Fibroblast of villous mesenchyme (primary cell): ENCODE data around the gene OR7G2. TPM values are rescaled to one million over a fixed set of nuclear protein-coding genes. Genes with fewer than 3 reads are reported as not detected.
"Not testable (repeated sequence)": the region's sequence is repeated elsewhere in the genome, so short reads cannot be mapped to it uniquely, and the experiment has no call there.

Experiments used
- DNase-seq: peaks from one replicate; pipeline ENCODE4 v3.0.0-alpha.2; 2010; ENCODE audit warnings: low read depth
- H3K4me3 ChIP-seq: 2 replicates; pipeline ENCODE4 v1.5.1; 2011; ENCODE audit warnings: low read depth, mild to moderate bottlenecking, low read length
- small RNA-seq: library from RNA; depleted of rRNA; stranded (forward); fragments of <200 nt; gene quantifications from one replicate; pipeline ENCODE3, GENCODE V24; 2012
- total RNA-seq: library from RNA; depleted of rRNA; stranded (reverse); fragments of >200 nt; gene quantifications from 2 replicates; pipeline ENCODE4 v1.2.3, GENCODE V29; 2012
- TF ChIP-seq, protein P1 (sequence below): IDR thresholded peaks from 2 replicates; pipeline ENCODE4 v1.5.1; 2012; ENCODE audit warnings: low read depth, mild to moderate bottlenecking, low read length; ENCODE audit not compliant: insufficient read depth

Gene OR7G2
- total RNA-seq, 1 donor = not detected

DNA sequence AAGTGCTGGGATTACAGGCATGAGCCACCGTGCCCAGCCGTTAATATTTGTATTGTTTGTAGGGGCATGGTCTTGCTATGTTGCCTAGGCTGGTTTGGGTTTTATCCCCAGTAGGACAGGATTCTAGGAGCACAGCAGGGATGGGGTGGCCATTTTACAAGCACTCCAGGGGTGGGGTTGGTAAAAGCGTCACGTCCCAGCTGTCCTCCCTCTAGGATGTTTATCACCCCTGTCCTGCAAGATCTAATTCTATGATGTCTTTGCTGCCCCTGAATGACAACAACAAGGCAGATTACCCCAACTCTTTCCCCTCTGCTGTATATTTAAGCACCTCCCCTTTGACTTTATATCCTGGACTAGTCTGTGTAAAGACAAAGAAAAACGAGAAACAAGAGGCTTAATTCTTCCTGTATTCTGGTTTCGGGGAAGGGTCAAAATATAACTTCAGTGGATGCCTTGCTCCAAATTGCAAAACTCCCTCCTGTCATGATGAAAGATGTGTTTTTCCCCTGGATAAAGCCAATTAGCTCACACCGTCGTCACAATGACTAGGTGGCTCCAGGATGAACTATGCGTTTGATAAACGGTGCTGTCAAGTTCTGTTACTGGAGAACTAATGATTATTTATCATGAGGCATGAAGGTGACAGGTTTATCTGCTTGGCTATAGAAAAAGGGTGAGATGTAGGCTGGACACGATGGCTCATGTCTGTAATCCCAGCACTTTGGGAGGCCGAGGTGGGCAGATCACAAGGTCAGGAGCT, 48.2 kb downstream of the OR7G2 start:
- DNase-seq = no peak
- TF ChIP-seq, protein P1, sequence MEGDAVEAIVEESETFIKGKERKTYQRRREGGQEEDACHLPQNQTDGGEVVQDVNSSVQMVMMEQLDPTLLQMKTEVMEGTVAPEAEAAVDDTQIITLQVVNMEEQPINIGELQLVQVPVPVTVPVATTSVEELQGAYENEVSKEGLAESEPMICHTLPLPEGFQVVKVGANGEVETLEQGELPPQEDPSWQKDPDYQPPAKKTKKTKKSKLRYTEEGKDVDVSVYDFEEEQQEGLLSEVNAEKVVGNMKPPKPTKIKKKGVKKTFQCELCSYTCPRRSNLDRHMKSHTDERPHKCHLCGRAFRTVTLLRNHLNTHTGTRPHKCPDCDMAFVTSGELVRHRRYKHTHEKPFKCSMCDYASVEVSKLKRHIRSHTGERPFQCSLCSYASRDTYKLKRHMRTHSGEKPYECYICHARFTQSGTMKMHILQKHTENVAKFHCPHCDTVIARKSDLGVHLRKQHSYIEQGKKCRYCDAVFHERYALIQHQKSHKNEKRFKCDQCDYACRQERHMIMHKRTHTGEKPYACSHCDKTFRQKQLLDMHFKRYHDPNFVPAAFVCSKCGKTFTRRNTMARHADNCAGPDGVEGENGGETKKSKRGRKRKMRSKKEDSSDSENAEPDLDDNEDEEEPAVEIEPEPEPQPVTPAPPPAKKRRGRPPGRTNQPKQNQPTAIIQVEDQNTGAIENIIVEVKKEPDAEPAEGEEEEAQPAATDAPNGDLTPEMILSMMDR = no peak
- no peak overlapping the region for H3K4me3 ChIP-seq

DNA sequence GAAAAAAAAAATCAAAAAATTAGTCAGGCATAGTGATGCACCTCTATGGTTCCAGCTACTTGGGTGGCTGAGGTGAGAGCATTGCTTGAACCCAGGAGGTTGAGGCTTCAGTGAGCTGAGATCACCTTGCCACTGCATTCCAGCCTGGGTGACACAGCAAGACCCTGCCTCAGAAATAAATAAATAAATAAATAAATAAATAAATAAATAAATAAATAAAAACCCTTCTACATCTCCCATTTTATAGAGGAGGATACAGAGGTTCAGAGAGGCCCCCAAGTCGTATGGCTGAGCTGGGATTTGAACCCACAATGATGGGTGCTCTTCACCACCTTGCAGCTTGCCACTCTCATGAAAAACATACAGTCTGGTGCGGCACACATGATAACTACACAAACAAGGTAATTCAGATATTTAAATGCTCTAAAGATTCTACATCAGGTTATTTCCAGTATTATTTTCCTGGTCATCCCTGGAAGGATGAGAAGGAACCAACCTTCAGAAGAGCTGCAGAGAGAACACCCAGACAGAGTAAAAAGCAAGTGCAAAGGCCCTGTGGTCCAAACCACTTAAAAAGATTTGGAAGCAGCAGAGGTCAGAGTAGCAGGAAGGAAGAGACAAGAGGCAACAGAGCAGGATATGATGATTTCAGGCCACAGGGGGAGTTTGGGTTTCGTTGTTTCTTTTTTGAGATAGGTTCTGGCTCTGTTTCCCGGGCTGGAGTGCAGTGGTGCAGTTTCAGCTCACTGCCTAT, 49.6 kb downstream of the OR7G2 start:
- TF ChIP-seq, protein P1 = no peak
- no peak overlapping the region for H3K4me3 ChIP-seq
- DNase-seq = no peak

DNA sequence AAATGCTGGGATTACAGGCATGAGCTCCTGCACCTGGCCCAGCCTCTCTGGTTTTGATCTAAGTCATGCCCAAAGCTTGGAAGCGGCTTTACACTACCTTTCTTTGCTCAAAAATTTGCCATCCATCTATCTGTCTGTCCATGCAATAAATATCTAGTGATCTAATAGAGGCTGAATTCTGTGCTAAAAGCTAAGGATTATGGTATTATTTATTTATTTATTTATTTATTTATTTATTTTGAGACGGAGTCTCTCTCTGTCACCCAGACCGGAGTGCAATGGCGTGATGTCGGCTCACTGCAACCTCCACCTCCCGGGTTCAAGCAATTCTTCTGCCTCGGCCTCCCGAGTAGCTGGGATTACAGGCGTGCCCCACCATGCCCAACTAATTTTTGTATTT, 51.1 kb downstream of the OR7G2 start:
- not testable (repeated sequence) for DNase-seq, H3K4me3 ChIP-seq

DNA sequence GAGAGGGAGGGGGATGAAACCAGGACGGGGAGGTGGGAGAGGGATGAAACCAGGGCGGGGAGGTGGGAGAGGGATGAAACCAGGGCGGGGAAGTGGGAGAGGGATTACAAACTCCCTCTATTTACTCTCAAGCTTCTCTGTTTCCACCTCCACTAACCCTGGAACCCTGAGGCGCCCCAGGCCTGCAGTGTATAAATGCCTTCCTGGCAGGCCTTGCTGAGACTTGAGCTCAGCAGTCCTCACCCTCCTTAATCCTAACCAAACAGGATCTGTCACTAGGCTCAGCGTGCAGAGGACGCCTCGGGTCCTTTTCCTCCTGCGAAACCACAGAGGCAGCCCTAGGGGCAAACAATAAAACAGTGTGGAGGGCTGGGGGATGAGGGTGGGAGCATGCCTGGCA, 52.5 kb downstream of the OR7G2 start:
- no peak overlapping the region for H3K4me3 ChIP-seq
- DNase-seq = no peak
- TF ChIP-seq, protein P1 = no peak

DNA sequence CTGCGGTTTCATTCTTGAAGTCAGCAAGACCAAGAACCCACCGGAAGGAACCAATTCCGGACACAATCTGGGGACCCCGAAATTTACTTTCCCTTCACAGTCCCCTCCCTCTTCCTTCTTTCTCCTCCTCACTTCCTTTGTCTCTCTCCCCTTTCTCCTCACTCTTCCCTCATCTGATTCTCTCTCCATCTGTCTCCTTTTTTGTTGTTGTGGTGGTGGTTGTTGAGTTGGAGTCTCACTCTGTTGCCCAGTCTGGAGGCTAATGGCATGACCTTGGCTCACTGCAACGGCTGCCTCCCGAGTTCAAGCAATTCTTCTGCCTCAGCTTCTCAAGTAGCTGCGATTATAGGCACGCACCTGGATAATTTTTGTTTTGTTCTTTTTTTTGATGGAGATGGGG, 53.1 kb downstream of the OR7G2 start:
- no peak overlapping the region for H3K4me3 ChIP-seq
- DNase-seq = no peak
- TF ChIP-seq, protein P1 = no peak

DNA sequence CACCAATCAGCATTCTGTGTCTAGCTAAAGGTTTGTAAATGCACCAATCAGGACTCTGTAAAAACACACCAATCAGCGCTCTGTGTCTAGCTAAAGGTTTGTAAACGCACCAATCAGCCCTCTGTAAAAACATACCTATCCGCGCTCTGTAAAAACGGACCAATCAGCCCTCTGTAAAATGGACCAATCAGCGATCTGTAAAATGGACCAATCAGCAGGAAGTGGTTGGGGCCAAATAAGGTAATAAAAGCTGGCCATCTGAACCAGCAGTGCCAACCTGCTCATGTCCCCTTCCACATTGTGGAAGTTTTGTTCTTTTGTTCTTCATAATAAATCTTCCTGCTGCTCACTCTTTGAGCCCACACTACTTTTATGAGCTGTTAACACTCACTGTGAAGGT, 53.6 kb downstream of the OR7G2 start:
- not testable (repeated sequence) for H3K4me3 ChIP-seq, DNase-seq

DNA sequence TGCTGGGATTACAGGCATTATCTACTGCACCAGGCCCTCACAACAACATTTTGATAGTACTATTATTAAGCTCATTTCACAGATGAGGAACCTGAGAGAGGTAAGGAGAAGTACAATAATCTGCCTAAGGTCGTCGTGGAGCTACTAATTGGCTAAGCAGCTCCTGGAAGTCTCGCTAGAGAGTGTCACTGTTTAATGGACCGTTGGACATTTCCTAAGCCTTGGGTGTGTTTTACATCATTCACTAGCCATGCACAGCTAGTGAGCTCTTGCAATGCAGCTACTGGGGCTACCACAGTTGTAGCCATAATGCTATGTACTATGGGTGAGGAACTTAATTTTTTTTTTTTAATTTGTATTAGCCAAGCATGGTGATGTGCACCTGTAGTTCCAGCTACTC, 54.4 kb downstream of the OR7G2 start:
- DNase-seq = no peak
- TF ChIP-seq, protein P1 = no peak
- H3K4me3 ChIP-seq = no peak overlapping the region

Small RNA genes within 50 kb of the gene (small RNA-seq; reads per million reads assigned to genes)
- not detected for gene OR1M4P

Other genes starting within 250 kb of the OR7G2 start
- gene MUC16, start 97.1 kb downstream of the OR7G2 start, total RNA-seq = under 0.01 TPM in 2 replicates
- not detected in 2 replicates for gene OR1M1, start 20.4 kb downstream of the OR7G2 start, total RNA-seq
- not detected in 2 replicates for gene OR7G1, start 8.3 kb upstream of the OR7G2 start, total RNA-seq
- not detected in 2 replicates for gene OR7G3, start 19.5 kb upstream of the OR7G2 start, total RNA-seq
- gene ZNF317, start 32.9 kb upstream of the OR7G2 start, total RNA-seq = 17.7 and 18.0 TPM in 2 replicates
- 0.43 TPM in 1 of 2 replicates, not detected in the other for gene OR7D2, start 71.5 kb upstream of the OR7G2 start, total RNA-seq
- gene OR7D4, start 112.1 kb upstream of the OR7G2 start, total RNA-seq = not detected in 2 replicates
- not detected in 2 replicates for gene OR7E24, start 143.5 kb upstream of the OR7G2 start, total RNA-seq
- gene ZNF699, start 202.4 kb upstream of the OR7G2 start, total RNA-seq = 11.7 and 14.8 TPM in 2 replicates
- 11.6 and 16.0 TPM in 2 replicates for gene ZNF559, start 216.7 kb upstream of the OR7G2 start, total RNA-seq